AG04449 (cell line): ENCODE results near the gene TUB.

ENCODE experiments used
- CTCF ChIA-PET: fragments of 350-600 bp; formaldehyde crosslinking; extraction: SDS; loops from one replicate; lab custom pipeline; 2021; ENCODE audit warnings: antibody characterized with exemption; lab: Yijun Ruan, JAX
- POLR2A ChIA-PET: fragments of 400-600, 350-600 bp; formaldehyde crosslinking; extraction: SDS; loops from one replicate; lab custom pipeline; 2020; ENCODE audit warnings: antibody characterized with exemption, inconsistent platforms; lab: Yijun Ruan, JAX
- DNase-seq: peaks from one replicate; pipeline ENCODE4 v3.0.0-alpha.2; 2010; ENCODE audit warnings: low read depth, low spot score
- H3K4me3 ChIP-seq: 2 replicates; pipeline ENCODE4 v1.5.1; 2011; ENCODE audit warnings: low read depth, mild to moderate bottlenecking, control low read depth, low read length
- CTCF ChIP-seq: IDR thresholded peaks from one replicate; pipeline ENCODE4 v1.5.1; 2011; ENCODE audit warnings: mild to moderate bottlenecking, moderate library complexity, low read length, control low read depth, inconsistent platforms; ENCODE audit not compliant: insufficient read depth; ENCODE audit errors: missing control alignments

The TUB gene

GRCh38 chr11:8036986-8037385 lies 44.0 kb upstream of the TUB start:
- CTCF ChIA-PET: interaction anchor here (0.8 to 17.4 kb wide), 8 partner anchors 8 to 56 kb away, joined by 4 to 694 read pairs (median 4); partner anchors contain the start of gene TUB

GRCh38 chr11:8038393-8038792 lies 42.6 kb upstream of the TUB start:
- DNase-seq: no peak

More at GRCh38 chr11:8036986-8037385, 44.0 kb upstream of the TUB start:
- POLR2A ChIA-PET: no interaction called here
- TF ChIP-seq CTCF: no peak
- no peak for DNase-seq
- no peak overlapping the region for H3K4me3 ChIP-seq

GRCh38 chr11:8038811-8039529 lies 42.0 kb upstream of the TUB start:
- no peak overlapping the region for H3K4me3 ChIP-seq
- ChIA-PET POLR2A (no interaction called here), CTCF (interaction anchor here (1.0 to 17.4 kb wide), 3 partner anchors 9 to 54 kb away, joined by 3 to 694 read pairs (median 3); no protein-coding TSS in a partner anchor)
- no peak for TF ChIP-seq CTCF
- DNase-seq: no peak

More at GRCh38 chr11:8038393-8038792, 42.6 kb upstream of the TUB start:
- CTCF ChIA-PET: interaction anchor here (1.0 to 17.4 kb wide), 3 partner anchors 10 to 55 kb away, joined by 3 to 694 read pairs (median 3); no protein-coding TSS in a partner anchor
- TF ChIP-seq CTCF: no peak
- POLR2A ChIA-PET: no interaction called here
- H3K4me3 ChIP-seq: no peak overlapping the region

GRCh38 chr11:8039530-8040260 lies 41.3 kb upstream of the TUB start:
- DNase-seq: no peak
- CTCF ChIA-PET: interaction anchor here (1.0 to 17.4 kb wide), 3 partner anchors 9 to 53 kb away, joined by 3 to 694 read pairs (median 3); no protein-coding TSS in a partner anchor
- POLR2A ChIA-PET: no interaction called here
- no peak for TF ChIP-seq CTCF
- H3K4me3 ChIP-seq: no peak overlapping the region

- no peak for DNase-seq
- no peak for TF ChIP-seq CTCF
- H3K4me3 ChIP-seq: no peak overlapping the region
- ChIA-PET CTCF (interaction anchor here (1.0 to 17.4 kb wide), 2 partner anchors 8 to 53 kb away, joined by 3 to 694 read pairs; no protein-coding TSS in a partner anchor), POLR2A (no interaction called here)
These were observed 40.6 kb upstream of the TUB start for GRCh38 chr11:8040261-8040920.

GRCh38 chr11:8040921-8041285 lies 40.1 kb upstream of the TUB start:
- no peak for DNase-seq
- ChIA-PET POLR2A (no interaction called here), CTCF (interaction anchor here (1.0 to 17.4 kb wide), 2 partner anchors 8 to 52 kb away, joined by 3 to 694 read pairs; no protein-coding TSS in a partner anchor)
- no peak overlapping the region for H3K4me3 ChIP-seq
- TF ChIP-seq CTCF: no peak
